Measurements from ENCODE around the gene RXRG. TPM values are rescaled to one million over a fixed set of nuclear protein-coding genes. Genes with fewer than 3 reads are reported as not detected.

Gene RXRG
- total and polyA plus RNA-seq, 10 donors: 0.12 to 0.98 (median 0.41) TPM; not detected in 4

DNA sequence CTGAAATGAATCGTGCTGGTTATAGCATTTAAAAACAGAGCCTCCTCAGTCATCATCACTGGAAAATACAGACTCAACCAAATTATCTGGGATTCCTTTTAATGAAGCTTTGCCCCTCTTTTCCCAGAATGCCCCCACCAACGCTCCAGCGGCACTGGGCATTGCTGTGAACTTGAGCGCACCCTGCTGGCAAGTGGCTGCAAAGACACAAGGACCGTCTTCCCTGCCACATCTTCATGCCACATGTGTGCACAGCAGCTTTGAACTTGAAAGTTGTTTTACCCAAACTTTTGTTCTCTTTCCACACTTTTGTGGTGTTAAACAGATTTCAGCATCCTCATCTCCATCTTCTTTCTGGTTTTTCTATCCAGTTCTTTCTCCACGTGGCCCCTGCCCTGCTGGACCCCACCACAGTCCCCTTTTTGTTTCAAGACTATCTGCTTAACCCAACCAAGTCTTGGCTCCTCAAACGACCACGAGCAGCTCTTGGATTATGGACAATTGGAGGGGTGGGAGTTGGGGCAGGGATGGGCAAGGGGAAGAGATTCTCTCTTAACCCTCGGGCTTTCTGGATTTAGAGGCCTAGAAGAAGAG is 75.6 kb downstream of the RXRG start:
- peak; percentile 81 for DNase-seq
- intact Hi-C loops (cut with DNase I; ENCODE audit: low total_unique reads): no loop called here
- Histone ChIP-seq H3K4me1 (peaks cover 0 to 24% (median 13%) of the 10 kb centered on the region in 6 donors), H3K9me3 (no peaks in the 10 kb centered on the region), H3K27ac (no peak overlapping the region), H3K36me3 (no peaks in the 10 kb centered on the region), H3K4me3 (no peak overlapping the region), H3K27me3 (replicated peaks in 1 of 7) (peaks cover 0 to 89% (median 12%) of the 10 kb centered on the region in 7 donors)
- TF ChIP-seq, protein P1, sequence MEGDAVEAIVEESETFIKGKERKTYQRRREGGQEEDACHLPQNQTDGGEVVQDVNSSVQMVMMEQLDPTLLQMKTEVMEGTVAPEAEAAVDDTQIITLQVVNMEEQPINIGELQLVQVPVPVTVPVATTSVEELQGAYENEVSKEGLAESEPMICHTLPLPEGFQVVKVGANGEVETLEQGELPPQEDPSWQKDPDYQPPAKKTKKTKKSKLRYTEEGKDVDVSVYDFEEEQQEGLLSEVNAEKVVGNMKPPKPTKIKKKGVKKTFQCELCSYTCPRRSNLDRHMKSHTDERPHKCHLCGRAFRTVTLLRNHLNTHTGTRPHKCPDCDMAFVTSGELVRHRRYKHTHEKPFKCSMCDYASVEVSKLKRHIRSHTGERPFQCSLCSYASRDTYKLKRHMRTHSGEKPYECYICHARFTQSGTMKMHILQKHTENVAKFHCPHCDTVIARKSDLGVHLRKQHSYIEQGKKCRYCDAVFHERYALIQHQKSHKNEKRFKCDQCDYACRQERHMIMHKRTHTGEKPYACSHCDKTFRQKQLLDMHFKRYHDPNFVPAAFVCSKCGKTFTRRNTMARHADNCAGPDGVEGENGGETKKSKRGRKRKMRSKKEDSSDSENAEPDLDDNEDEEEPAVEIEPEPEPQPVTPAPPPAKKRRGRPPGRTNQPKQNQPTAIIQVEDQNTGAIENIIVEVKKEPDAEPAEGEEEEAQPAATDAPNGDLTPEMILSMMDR (IDR thresholded peaks at IDR 0.05 in 8 of 11, conservative IDR thresholded peaks at IDR 0.05 in 3 of 11): peak in 9 of 11 experiments; percentile 51 to 87 (median 80)
- no peak for TF ChIP-seq POLR2A (IDR thresholded peaks at IDR 0.05)
- 16 to 20% (median 19%) methylated on average over 9 of the region's 9 CpGs for WGBS, 5 donors

DNA sequence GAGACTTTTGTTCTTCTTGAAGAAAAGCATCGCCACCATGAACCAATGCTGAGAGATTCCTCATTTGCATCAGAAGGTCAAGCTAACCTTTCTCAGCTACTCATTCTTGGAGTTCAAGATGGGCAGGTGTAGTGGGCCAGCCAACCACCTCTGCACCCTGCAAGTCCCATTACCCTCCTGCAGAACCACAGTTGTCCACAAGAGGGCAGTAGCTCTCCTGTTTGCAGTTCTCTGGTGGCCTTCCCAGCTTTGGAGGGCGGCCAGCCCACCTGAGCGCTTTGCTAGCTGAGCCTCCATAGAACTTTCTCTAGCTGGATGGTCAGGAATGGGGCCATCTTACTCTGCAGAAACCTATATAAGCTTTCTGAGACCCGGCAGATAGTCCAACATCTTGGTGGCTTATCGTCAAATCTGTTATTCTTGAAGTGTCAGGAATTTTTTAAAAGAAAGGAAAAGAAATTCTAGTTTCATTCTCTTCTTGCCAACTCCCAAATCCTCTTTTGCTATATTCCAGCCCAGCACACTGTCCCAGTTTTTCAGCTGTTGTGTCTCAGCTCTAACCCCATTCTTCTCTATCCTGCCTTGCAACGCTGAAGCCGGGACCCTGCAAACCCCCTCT is 77.4 kb downstream of the RXRG start:
- Histone ChIP-seq H3K27me3 (replicated peaks in 1 of 7) (peaks cover 0 to 84% (median 0%) of the 10 kb centered on the region in 7 donors), H3K36me3 (no peaks in the 10 kb centered on the region), H3K27ac (no peak overlapping the region), H3K4me1 (peaks cover 0 to 24% (median 13%) of the 10 kb centered on the region in 6 donors), H3K4me3 (no peak overlapping the region), H3K9me3 (no peaks in the 10 kb centered on the region)
- DNase-seq: peak; percentile 80
- intact Hi-C loops (cut with DNase I; ENCODE audit: low total_unique reads): no loop called here
- WGBS, 5 donors: 34 to 43% (median 38%) methylated on average over 7 of the region's 7 CpGs
- no peak for TF ChIP-seq POLR2AphosphoS5 (IDR thresholded peaks at IDR 0.05)
- TF ChIP-seq, protein P1 (IDR thresholded peaks at IDR 0.05 in 8 of 11, conservative IDR thresholded peaks at IDR 0.05 in 3 of 11): peak; percentile 39 to 96 (median 91)

DNA sequence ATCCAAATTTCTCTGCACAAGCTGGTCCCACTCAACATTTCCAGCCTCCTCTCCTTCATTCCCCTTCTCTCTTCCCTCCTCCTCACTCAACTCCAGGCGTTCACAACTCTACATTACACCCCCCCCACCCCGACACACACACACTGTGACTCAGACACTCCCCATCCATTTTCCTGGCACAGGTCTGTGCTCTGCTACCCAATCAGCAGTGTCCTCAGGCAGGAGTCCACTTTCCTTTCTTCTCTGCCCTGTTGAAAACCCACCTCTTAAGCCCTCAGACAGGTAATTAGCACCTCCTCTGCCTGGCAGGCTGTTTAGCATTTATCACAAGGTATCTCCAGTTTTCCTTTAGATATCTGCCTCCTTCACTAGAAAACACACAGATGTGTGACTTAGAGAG is 79.6 kb downstream of the RXRG start:
- no peak for DNase-seq
- Histone ChIP-seq H3K4me1 (peaks cover 0 to 11% (median 0%) of the 10 kb centered on the region in 6 donors), H3K4me3 (no peak overlapping the region), H3K9me3 (no peaks in the 10 kb centered on the region), H3K27me3 (replicated peaks in 1 of 7) (peaks cover 0 to 94% (median 5%) of the 10 kb centered on the region in 7 donors), H3K36me3 (no peaks in the 10 kb centered on the region), H3K27ac (no peak overlapping the region)
- TF ChIP-seq, protein P1 (IDR thresholded peaks at IDR 0.05 in 8 of 11, conservative IDR thresholded peaks at IDR 0.05 in 3 of 11): no peak
- TF ChIP-seq POLR2A (IDR thresholded peaks at IDR 0.05) (no peak), POLR2AphosphoS5 (IDR thresholded peaks at IDR 0.05) (no peak)
- intact Hi-C loops (cut with DNase I; ENCODE audit: low total_unique reads): no loop called here
- WGBS, 5 donors: 30 to 46% (median 40%) methylated on average over 2 of the region's 2 CpGs

DNA sequence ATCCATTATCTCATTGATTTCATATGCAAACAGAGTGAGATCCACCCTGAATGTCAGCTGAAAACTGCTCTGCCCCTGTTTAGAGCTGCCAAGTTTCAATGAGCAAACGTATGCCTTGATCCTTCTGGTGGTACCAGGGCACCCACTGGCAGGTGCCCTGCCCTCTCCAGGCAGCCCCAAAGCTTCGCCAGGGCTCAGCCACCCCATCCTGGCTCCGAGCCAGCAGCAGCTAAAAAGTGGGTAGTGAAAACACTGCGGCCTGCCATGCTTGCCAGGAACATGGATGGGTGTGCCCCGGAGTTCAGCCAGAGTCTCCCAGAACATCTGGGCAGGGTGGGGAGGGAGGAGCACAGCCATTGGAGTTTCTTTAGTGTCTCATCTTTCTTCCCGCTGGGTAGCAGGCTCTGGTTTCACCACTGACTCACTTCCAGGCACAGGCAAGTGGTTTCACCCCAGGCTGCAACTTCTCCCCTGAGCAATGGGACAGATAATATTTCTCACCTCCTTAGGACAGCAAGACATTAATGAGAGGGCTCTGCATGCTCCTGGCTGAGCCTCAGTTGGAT is 80.3 kb downstream of the RXRG start:
- no peak for DNase-seq
- Histone ChIP-seq H3K36me3 (no peaks in the 10 kb centered on the region), H3K4me1 (peaks cover 0 to 11% (median 0%) of the 10 kb centered on the region in 6 donors), H3K9me3 (no peaks in the 10 kb centered on the region), H3K27ac (no peak overlapping the region), H3K27me3 (replicated peaks in 1 of 7) (peaks cover 0 to 94% (median 5%) of the 10 kb centered on the region in 7 donors), H3K4me3 (no peak overlapping the region)
- intact Hi-C loops (cut with DNase I; ENCODE audit: low total_unique reads): no loop called here
- TF ChIP-seq POLR2A (IDR thresholded peaks at IDR 0.05): no peak
- no peak for TF ChIP-seq POLR2AphosphoS5 (IDR thresholded peaks at IDR 0.05)
- TF ChIP-seq, protein P1 (IDR thresholded peaks at IDR 0.05 in 8 of 11, conservative IDR thresholded peaks at IDR 0.05 in 3 of 11): no peak
- WGBS, 5 donors: 36 to 59% (median 44%) methylated on average over 6 of the region's 6 CpGs

Data from spleen (tissue), 11 donors.